Activated CD4-positive, alpha-beta T cell treated with anti-CD3 and anti-CD28 coated beads, Interleukin-10, Interleukin-2, amounts not matched to agents 100 ng/mL and 50 ng/mL, durations not matched to agents 16 hours and 8 hours (primary cell): ENCODE measurements around the gene STX17.
A peak's percentile ranks its signal among the peaks of the same experiment; 100 is the strongest.
"Not testable (repeated sequence)": the region's sequence is repeated elsewhere in the genome, so short reads cannot be mapped to it uniquely, and the experiment has no call there.

Experiments used
- DNase-seq: peaks from one replicate; pipeline ENCODE4 v3.0.0-alpha.2; 2020

The STX17 gene

GRCh38 chr9:99973455-99973854 is 67.0 kb downstream of the STX17 start:
- DNase-seq: no peak

GRCh38 chr9:99977033-99977792 is 70.8 kb downstream of the STX17 start:
- DNase-seq: no peak

GRCh38 chr9:99978221-99978620 is 71.8 kb downstream of the STX17 start:
- DNase-seq: no peak

- DNase-seq: no peak
These were observed 74.1 kb downstream of the STX17 start for GRCh38 chr9:99980598-99980997.

GRCh38 chr9:99986642-99987041 is 80.2 kb downstream of the STX17 start:
- DNase-seq: no peak

- not testable (repeated sequence) for DNase-seq
These were observed 84.1 kb downstream of the STX17 start for GRCh38 chr9:99990508-99990907.

GRCh38 chr9:99998266-99998665 is 91.8 kb downstream of the STX17 start:
- DNase-seq: no peak

GRCh38 chr9:99998866-99999265 is 92.4 kb downstream of the STX17 start:
- DNase-seq: no peak

- DNase-seq: no peak
These were observed 93.3 kb downstream of the STX17 start for GRCh38 chr9:99999797-100000196.

- peak; percentile 70 for DNase-seq
These were observed 104.7 kb downstream of the STX17 start for GRCh38 chr9:100011062-100011681.

- DNase-seq: no peak
These were observed 105.8 kb downstream of the STX17 start for GRCh38 chr9:100012279-100012678.

- DNase-seq: no peak
These were observed 107.1 kb downstream of the STX17 start for GRCh38 chr9:100013573-100013972.

GRCh38 chr9:100014846-100015245 is 108.4 kb downstream of the STX17 start:
- DNase-seq: no peak

- DNase-seq: no peak
These were observed 113.1 kb downstream of the STX17 start for GRCh38 chr9:100019541-100019940.
